Adrenal gland (tissue), 5 donors: ENCODE results near the gene XPA.

Experiments
- CTCF ChIP-seq, 6 experiments: fragments of 450-650 bp in 4 of 6; fragments of 200-600 bp in 2 of 6; sonication (generic) in 1 of 6; IDR thresholded peaks; 1 replicate in 5 of 6; 2 replicates in 1 of 6; pipeline versions ENCODE4 v1.5.1 to v1.8.0; 2016 to 2021; ENCODE audit warnings: antibody characterized with exemption in 6 of 6, mild to moderate bottlenecking in 2 of 6, moderate library complexity in 1 of 6
- POLR2A ChIP-seq, 2 donors: fragments of 450-650 bp; IDR thresholded peaks; one replicate each; pipeline ENCODE4 v1.6.1; 2017; ENCODE audit warnings: antibody characterized with exemption in 2 of 2, mild to moderate bottlenecking in 2 of 2, moderate library complexity in 1 of 2
- donor health status: DM: no; HTN: no; CAD: no.

GRCh38 chr9:97742545-97742944 is 45.4 kb upstream of the XPA start:
- no peak for TF ChIP-seq POLR2A (IDR thresholded peaks at IDR 0.05)
- no peak for TF ChIP-seq CTCF (IDR thresholded peaks at IDR 0.05)
